HG03442 (cell line): ENCODE measurements around the gene ACAD11.
A peak's percentile ranks its signal among the peaks of the same experiment; 100 is the strongest.
"Not testable (repeated sequence)": the region's sequence is repeated elsewhere in the genome, so short reads cannot be mapped to it uniquely, and the experiment has no call there.

Experiments used
- ATAC-seq: cut with Tn5 transposase; IDR thresholded peaks from one replicate; pipeline ENCODE4 v1.9.1; 2021; ENCODE audit warnings: mild to moderate bottlenecking, moderate library complexity; ENCODE audit not compliant: unreplicated experiment

The ACAD11 gene

DNA sequence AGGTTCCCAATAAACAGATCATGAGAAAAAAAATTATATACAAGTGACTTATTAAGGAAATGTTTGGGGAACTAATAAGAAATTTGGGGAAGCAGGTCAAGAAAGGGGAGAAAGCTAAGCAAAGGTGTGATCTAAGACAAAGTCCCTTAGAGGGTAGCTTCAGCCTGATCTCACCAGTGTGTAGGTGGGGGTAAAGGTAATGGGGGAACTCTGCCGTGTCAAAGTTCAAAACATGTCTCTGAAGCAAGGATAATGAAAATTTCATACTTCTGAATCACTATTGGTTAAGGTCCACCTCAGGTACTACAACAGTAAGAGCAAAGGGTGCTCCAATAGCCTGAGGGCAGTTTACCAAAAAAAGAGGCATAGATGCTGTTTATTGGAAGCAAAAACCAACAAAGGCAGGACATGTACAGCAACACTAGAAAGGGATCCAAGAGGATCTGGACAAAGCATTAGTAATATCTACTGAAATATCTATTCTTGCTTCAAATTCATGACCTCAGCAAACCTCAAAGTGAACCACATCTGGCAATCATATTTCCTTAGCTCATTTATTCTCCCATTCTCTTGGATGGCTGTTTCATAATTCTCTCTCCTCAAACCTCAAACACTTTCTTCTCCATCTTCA is 6.9 kb downstream of the ACAD11 start:
- no peak for ATAC-seq

DNA sequence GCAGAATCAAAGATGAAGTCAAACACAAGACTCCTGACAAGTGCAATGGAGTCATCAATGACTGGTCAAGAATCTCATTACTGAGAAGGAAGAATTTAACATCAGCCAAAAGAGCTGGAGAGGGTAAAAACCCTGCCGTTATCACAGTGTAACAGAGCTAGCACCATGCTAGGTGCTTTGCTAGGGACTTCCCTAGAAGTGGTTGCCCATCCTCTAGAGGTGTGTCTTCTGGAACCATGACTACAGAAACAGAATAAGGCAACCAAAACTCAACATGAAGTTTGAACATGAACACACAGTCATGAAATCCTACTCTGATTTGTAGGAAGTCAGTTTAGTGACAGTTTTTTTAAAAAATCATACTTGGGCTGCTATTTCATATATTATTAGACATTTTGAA is 9.5 kb downstream of the ACAD11 start:
- peak; percentile 39 for ATAC-seq

DNA sequence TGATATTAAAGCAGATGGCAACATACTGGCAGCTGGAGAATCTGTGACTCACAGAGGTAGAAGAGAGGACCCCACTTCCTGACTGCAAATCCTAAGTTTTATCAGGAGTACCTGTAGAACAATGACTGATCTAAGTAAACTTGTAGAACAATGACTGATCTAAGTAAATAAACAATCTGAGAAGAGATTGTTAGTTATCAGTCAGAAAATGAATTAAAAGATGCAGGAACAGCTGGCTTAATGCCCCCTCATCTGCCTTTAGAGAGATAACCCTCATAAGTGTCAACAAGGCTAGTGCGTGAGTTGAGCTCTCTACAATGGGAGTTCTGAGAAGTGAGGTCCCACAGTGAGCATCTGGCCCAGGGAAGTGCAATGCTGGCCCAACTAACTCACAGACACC is 14.6 kb downstream of the ACAD11 start:
- ATAC-seq, result no peak

DNA sequence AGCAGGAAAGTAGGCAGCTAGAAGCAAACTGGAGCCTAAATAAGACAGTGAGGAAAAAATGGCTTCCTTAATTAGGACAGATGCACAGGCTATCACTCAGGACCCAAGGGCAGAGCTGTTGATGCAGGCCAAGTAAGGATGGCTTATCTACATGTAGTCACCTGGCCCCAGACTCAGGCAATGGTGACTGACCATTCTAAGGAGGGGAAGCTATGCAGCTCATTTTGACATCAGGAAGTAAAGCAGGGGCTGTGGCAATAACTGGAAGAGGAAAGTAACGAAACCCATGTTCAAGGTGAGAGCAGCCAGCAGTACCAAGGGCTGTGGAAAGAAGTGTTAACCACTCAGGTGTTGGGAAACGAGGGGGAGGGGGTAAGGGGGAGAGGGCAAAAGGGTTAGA is 16.2 kb downstream of the ACAD11 start:
- ATAC-seq, result no peak

DNA sequence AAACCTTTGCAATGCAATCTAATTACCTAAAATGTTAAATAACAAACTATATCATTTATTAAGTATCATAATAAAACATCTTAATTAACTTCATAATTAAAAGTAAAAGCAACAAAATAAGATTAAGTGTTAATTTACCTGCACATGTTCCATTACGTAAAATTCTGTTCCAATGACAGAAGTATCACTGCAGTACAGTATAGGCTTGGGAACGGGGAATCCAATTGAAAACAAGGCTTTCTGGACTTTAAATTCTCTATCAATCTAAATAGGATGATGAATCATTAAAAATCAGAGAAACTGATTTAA is 17.1 kb downstream of the ACAD11 start:
- ATAC-seq, result no peak

DNA sequence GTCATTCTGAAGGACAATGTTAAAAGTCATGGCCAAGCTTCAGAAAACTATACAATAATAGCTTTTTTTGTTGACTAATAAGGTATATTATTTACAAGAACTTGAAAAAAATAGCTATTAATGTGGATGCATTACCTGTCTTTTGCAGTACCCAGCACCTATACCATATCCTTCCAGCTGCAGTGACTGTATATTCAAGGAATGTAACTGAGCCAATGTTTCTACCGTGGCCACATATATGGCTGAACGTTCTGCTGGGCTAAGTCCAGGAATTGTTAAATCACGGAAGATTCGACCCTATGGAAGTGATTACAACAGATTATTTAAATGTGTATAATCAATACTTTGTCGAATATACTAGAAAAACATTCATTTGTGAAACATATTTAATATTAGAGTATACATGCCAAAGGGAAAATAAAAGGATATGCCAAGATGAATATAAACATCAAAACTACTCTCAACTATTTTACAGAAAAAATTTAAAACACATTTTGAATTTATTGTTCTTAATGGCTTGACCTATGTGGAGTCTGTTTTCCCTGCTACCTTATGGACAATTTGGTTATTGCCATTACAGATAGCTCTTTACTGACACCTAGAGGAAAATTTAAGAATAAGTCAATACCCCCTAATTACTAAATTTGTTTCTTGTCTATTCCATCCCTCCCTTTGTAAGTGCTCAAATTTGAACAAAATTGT is 17.6 kb downstream of the ACAD11 start:
- no peak for ATAC-seq

DNA sequence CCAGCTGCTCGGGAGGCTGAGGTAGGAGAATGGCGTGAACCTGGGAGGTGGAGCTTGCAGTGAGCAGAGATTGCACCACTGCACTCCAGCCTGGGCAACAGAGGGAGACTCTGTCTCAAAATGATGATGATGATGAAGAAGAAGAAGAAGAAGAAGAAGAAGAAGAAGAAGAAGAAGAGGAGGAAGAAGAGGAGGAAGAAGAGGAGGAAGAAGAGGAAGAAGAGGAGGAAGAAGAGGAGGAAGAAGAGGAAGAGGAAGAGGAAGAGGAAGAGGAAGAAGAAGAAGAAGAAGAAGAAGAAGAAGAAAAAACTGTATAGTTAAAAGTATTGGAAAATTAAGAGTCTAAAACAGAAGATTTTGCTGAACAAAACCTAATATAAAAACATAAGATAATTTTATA is 18.2 kb downstream of the ACAD11 start:
- ATAC-seq, result not testable (repeated sequence)

DNA sequence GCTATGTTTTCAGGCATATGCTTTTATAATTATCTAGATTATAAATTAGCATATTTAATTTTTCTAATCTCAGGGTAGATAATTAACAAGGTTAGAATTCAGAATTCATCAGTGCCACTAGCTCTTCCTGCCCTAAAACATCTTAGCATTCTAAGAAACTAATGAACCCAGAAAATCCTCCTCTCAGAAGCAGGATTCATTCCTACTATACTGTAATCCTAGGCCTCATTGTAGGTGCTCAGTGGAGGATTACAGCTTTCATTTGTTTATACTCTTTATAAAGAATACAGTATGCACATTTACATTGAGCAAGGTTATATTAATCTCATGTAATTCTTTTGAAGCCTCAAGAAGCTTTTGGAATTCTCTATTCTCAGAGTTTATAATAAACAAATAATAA is 20.9 kb downstream of the ACAD11 start:
- ATAC-seq, result no peak

DNA sequence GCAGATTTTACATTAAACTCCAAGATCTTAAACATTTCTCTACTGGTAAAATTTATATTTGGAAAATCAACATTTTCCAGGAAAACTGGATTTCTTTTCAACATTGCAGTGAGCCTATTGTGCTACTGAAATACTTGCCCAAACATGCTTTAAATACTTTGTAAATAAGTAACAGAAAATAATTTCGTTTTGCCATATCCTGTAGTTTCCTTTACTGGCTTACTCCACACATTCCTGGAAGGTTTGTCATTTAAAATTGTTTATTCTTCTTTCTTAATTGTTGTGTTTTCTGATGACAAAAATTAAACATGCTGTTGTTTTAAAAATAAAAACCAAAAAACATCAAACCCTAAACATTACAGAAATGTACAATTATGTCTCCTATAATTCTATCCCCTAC is 22.0 kb downstream of the ACAD11 start:
- no peak for ATAC-seq

DNA sequence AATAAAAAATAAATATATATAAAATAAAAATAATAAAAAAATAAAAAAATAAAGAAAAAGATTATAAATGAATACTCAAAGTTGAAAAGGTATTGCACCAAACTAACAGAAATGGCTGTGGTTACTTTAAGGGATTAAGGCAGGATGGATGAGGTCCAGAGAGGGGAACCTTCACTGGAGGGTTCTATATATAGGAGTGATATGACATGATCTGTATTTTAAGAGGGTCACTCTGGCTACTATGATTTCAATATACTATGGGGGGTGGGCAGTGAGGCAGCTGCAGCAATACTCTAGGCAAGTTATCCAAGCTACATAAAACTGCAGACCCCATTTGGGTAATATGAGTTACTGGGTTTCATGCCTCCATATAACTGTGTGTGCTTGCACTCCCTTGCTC is 24.6 kb downstream of the ACAD11 start:
- ATAC-seq, result no peak

DNA sequence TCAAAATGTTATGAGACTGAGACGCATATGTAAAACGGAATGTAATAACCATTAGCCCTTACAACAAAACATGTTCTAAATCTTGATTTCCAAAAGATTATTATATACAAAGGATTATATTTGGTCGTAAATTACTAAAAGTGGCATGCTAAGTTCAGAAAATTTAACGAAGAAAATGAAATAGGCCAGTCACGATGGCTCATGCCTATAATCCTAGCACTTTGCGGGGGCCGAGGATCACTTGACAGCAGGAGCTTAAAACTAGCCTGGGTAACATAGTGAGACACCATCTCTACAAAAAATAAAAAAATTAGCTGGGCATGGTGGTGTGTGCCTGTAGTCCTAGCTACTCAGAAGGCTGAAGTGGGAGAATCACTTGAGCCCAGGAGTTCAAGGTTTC is 29.0 kb downstream of the ACAD11 start:
- ATAC-seq, result no peak

DNA sequence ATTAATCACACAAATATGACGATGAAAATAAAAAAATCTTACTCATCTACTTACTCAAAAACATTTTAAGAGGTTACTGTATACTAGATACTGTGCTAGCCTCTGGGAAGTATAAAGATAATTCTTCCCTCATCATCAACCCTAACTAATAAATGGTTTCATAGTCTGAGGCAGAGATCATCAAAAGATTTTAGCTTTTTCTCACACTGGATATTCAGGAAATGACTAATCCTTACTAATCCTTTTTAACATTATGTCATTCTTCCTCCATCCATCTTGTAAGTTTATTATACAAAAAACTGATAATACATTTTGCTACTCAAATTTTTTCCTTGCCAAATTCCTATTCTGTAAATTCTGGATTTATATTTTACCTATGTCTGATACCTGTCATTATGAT is 29.7 kb downstream of the ACAD11 start:
- ATAC-seq, result no peak

DNA sequence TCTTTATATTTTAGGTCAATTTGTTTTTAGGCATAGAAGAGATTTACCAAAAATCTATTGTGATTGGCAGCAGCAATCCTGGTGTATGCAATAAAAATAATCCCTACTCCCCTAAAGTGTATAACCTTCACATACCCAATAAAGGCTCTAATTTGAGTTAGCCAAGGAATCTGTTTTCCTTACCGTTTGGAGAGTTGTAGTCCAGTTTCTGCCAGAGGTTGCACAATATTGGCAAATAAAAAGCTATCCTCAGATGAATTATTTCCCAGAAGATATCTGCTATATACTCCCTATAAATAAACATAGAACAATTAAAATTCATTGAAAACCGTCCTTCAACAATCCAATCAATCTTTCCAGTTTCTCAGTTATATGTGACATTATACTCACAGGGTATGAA is 31.5 kb downstream of the ACAD11 start:
- ATAC-seq, result no peak

DNA sequence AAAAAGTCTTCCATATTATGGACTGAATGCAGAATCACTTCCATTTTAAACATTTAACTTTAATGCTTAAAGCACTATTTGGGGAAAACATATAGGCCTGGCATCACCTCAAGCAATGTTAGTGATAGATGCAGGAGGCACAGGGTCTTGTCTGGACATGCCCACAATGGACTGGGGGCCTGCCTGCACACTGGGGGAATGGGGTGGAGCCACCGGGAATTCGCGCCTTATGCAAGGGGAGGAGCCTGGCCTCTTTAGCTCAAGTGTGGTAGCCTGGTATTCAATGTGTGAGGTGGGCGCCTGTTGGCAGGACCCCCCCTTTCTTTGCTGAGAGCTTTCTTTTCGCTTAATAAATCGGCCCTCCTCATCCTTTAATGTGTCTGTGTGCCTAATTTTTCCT is 32.7 kb downstream of the ACAD11 start:
- ATAC-seq, result no peak

DNA sequence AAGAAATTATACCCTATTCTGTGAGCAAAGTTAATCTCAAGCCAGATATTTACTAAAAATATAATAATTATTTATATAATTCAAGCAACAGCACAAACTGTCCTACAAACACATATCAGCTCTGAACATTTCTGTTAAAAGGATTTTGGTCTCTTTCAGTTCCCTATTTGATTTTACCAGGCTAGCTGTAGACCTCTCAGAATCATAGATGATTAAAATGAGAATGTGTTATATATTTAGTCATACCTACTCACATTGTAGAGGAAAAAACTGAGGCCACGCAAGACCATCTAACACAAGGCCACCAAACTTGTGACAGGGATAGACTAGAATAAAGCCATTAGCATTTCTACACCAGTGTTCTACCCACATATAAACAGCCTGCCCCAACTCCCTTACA is 34.0 kb downstream of the ACAD11 start:
- ATAC-seq, result peak; percentile 85

DNA sequence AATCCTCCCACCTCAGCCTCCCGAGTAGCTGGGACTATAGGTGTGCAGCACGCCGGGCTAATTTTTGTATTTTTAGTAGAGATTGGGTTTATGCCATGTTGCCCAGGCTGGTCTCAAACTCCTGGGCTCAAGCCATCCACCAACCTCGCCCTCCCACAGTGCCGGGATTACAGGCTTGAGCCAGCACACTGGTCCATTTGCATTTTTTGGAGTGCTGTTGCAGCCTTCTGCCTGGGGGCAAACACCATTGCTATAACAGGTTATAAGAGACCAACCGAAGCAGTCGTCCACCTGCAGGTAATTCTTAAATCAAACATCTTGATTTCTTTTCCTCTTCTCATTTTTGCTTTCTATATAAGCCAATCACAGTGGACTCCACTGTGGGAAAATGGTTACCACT is 34.8 kb downstream of the ACAD11 start:
- no peak for ATAC-seq

DNA sequence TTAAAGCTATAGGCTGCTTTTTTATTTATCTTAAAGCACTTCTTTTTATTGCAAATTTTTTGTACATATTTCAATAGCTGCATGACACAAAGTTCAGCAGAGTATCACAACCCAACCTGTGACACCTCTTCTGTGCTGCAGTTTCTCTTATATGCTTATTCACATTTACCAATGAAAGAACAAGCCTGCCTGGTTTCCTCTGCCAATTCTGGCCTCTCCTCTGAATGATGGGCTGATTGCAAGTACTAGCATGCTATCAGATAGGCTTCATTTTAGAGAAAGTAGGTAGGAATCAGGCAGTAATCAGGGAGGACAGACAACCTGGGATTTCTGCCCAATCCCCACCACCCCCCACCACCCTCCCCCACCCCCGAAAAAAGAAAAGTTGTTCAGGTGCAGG is 36.0 kb downstream of the ACAD11 start:
- no peak for ATAC-seq

DNA sequence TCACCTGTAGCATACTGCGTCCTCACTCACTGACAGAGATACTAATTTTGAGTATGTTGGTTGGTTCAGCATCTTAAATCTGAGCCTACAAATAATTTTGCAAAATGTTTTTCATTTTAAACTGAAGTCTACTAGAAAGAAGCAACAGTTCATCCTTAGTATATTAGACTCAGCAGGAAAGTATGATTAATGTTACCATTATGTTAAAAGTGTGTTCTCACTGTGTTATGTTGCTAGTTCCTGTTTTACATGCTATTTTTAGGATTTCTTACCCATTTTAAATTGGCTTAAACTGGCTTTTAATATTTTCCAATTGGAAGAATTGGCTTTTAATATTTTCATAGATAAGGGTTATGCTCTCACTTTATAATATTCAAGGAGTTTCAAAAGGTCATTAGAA is 36.8 kb downstream of the ACAD11 start:
- no peak for ATAC-seq

DNA sequence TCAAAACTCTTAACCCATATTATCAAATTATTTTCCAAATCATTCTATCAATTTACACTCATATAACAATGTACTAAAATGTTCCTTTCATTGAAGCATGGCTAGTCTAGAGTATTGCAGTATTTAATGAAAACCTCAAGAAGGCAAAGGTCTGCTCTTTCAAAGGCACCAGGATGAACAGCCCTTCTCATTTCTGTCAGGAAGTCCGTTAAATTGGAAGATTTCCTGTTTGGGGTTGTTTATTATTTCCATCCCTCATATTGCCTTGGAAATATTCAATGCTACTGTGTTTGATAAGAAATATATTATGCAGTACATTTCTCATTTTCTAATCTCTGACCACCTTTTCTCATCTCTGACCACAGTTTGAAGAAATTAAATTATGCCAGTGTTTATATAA is 37.5 kb downstream of the ACAD11 start:
- ATAC-seq, result no peak

DNA sequence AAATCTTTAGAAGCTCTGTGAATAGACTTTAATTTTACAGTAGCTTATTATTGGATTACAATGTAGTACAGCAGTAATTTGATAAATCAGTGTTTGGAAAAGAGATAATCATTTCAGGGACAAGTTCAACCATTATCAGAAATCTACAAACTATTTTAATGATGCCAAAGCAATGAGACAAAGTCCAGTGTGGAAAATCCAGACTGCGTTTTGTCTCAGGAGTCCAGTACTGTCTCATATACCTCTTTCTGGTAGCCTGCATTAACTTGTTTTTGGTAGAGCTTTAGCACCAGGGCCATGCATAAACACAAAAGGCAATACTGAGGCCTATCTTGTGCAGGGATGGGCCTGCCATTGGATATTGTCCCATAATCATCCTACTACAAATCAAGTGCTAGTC is 42.8 kb downstream of the ACAD11 start:
- no peak for ATAC-seq

DNA sequence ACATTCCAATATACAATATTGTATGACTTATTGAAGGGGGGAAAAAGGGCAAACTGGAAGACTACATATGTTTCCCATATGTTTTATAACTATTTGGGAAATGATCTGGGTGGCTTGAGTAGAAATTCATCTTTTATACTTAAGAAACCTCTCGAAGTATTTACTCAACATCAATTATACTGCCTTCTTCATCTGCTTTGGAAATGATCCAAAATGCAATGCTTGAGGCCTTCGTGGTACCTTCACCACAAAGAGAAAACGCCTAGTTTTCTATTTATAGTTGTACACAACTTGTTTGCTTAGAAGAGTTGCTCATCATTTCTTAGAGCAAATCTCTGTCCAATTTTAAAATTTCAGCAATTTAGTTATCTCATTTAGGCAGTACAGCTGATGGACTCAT is 43.7 kb downstream of the ACAD11 start:
- no peak for ATAC-seq

DNA sequence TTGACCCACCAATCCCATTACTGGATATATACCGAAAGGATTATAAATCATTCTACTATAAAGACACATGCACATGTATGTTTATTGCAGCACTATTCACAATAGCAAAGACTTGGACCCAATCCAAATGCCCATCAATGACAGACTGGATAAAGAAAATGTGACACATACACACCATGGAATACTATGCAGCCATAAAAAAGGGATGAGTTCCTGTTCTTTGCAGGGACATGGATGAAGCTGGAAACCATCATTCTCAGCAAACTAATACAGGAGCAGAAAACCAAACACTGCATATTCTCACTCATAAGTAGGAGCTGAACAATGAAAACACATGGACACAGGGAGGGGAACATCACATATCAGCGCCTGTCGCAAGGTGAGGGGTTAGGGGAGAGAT is 44.3 kb downstream of the ACAD11 start:
- not testable (repeated sequence) for ATAC-seq

DNA sequence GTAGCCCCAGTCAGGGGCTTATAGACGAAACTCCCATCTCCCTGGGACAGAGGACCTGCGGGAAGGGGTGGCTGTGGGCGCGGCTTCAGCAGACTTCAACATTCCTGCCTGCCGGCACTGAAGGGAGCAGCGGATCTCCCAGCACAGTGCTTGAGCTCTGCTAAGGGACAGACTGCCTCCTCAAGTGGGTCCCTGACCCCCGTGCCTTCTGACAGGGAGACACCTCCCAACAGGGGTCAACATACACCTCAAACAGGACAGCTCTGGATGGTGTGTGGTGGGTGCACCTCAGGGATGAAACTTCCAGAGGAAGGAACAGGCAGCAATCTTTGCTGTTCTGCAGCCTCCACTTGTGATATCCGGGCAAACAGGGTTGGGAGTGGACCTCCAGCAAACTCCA is 53.0 kb downstream of the ACAD11 start:
- ATAC-seq, result not testable (repeated sequence)
